ENCODE measurements around the gene ST6GALNAC4.

ST6GALNAC4 gene

GRCh38 chr9:127961155-127961490 lies 44.3 kb upstream of the ST6GALNAC4 start:
- TF ChIP-seq CTCF (IDR thresholded peaks at IDR 0.05; ENCODE audit: borderline replicate concordance, insufficient read depth, low read depth, low read length) = no peak
- H3K4me3 ChIP-seq (ENCODE audit: low read depth, low read length) = no peak overlapping the region

- no peak overlapping the region for H3K4me3 ChIP-seq (ENCODE audit: low read depth, low read length)
- no peak for TF ChIP-seq CTCF (IDR thresholded peaks at IDR 0.05; ENCODE audit: borderline replicate concordance, insufficient read depth, low read depth, low read length)
These were observed 43.7 kb upstream of the ST6GALNAC4 start for GRCh38 chr9:127960410-127961154.

- H3K4me3 ChIP-seq (ENCODE audit: low read depth, low read length) = no peak overlapping the region
- TF ChIP-seq CTCF (IDR thresholded peaks at IDR 0.05; ENCODE audit: borderline replicate concordance, insufficient read depth, low read depth, low read length) = no peak
These were observed 43.1 kb upstream of the ST6GALNAC4 start for GRCh38 chr9:127959841-127960409.

- no peak overlapping the region for H3K4me3 ChIP-seq (ENCODE audit: low read depth, low read length)
- no peak for TF ChIP-seq CTCF (IDR thresholded peaks at IDR 0.05; ENCODE audit: borderline replicate concordance, insufficient read depth, low read depth, low read length)
These were observed 42.6 kb upstream of the ST6GALNAC4 start for GRCh38 chr9:127959398-127959797.

GRCh38 chr9:127958728-127959127 lies 41.9 kb upstream of the ST6GALNAC4 start:
- H3K4me3 ChIP-seq (ENCODE audit: low read depth, low read length) = no peak overlapping the region
- TF ChIP-seq CTCF (IDR thresholded peaks at IDR 0.05; ENCODE audit: borderline replicate concordance, insufficient read depth, low read depth, low read length) = no peak

- peak; percentile 65 for TF ChIP-seq CTCF (IDR thresholded peaks at IDR 0.05; ENCODE audit: borderline replicate concordance, insufficient read depth, low read depth, low read length)
- no peak overlapping the region for H3K4me3 ChIP-seq (ENCODE audit: low read depth, low read length)
These were observed 38.6 kb upstream of the ST6GALNAC4 start for GRCh38 chr9:127955294-127956015.
